ENCODE data around the gene WDR74.

GRCh38 chr11:62806611-62807121, 32.7 kb downstream of the WDR74 start:
- TF ChIP-seq CTCF (IDR thresholded peaks at IDR 0.05; ENCODE audit: insufficient read depth, low read depth, low read length) (no peak), EZH2 (IDR thresholded peaks at IDR 0.05; ENCODE audit: insufficient read depth, low read length) (no peak)

Measured in astrocyte (in vitro differentiated cells and primary cell).